ENCODE measurements around the gene CEP126. TPM values are rescaled to one million over a fixed set of nuclear protein-coding genes. Genes with fewer than 3 reads are reported as not detected.

CEP126 gene
- total and polyA plus RNA-seq, 2 of the 13 experiments (the other 11 are each of a cell fraction or from before 2014, with no cell fraction given): 1.4 to 1.7 TPM

DNA sequence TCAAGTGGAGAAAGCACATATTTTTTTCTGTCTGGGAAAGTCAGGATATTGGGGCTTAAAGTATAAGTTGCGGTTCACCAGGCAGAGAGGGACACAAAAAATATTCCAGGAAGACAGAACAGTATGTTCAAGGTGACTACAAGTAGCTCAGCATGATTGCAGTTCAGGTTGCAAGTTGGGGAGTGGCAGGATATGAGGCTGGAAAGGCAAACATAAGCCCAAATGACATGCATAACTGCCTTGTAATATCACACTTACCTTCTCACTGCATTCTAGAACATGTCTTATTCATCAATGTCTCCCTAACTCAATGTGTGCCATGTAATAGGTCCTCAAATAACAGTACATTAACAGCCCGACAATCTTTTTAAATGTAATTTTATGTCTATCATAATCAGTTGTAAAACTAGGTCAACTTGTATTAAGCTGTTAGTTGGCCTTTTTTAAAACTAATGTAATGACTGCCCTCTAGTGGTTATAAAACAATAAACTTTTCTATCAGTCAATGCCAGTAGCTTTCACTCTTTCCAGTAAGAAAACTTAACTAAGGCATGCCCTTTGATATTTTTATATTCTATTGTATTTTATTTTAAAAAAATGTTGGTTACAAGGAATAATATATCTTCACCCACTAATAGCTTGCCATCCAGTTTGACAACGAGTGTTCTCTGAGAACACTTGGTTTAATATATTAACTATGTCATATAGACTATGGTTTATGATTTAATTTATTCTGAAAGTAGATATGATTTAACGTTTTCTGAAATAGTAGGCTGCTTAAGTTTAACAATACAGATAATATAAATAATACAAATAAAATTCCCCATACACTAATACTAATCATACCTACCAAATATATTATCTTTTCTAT, 93.0 kb downstream of the CEP126 start (continued):
- TF ChIP-seq KDM4B (CRISPR knock-in tag; IDR thresholded peaks at IDR 0.05): no peak
- TF ChIP-seq, protein P1, sequence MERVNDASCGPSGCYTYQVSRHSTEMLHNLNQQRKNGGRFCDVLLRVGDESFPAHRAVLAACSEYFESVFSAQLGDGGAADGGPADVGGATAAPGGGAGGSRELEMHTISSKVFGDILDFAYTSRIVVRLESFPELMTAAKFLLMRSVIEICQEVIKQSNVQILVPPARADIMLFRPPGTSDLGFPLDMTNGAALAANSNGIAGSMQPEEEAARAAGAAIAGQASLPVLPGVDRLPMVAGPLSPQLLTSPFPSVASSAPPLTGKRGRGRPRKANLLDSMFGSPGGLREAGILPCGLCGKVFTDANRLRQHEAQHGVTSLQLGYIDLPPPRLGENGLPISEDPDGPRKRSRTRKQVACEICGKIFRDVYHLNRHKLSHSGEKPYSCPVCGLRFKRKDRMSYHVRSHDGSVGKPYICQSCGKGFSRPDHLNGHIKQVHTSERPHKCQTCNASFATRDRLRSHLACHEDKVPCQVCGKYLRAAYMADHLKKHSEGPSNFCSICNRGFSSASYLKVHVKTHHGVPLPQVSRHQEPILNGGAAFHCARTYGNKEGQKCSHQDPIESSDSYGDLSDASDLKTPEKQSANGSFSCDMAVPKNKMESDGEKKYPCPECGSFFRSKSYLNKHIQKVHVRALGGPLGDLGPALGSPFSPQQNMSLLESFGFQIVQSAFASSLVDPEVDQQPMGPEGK (CRISPR knock-in tag; IDR thresholded peaks at IDR 0.05): 0 out of 2 replicates have a peak, but pooled peaks have one; percentile 24
- TF ChIP-seq, protein P2, sequence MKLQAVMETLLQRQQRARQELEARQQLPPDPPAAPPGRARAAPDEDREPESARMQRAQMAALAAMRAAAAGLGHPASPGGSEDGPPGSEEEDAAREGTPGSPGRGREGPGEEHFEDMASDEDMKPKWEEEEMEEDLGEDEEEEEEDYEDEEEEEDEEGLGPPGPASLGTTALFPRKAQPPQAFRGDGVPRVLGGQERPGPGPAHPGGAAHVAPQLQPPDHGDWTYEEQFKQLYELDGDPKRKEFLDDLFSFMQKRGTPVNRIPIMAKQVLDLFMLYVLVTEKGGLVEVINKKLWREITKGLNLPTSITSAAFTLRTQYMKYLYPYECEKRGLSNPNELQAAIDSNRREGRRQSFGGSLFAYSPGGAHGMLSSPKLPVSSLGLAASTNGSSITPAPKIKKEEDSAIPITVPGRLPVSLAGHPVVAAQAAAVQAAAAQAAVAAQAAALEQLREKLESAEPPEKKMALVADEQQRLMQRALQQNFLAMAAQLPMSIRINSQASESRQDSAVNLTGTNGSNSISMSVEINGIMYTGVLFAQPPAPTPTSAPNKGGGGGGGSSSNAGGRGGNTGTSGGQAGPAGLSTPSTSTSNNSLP (IDR thresholded peaks at IDR 0.05; ENCODE audit: low read depth, low read length): peak; percentile 60
- TF ChIP-seq, protein P3, sequence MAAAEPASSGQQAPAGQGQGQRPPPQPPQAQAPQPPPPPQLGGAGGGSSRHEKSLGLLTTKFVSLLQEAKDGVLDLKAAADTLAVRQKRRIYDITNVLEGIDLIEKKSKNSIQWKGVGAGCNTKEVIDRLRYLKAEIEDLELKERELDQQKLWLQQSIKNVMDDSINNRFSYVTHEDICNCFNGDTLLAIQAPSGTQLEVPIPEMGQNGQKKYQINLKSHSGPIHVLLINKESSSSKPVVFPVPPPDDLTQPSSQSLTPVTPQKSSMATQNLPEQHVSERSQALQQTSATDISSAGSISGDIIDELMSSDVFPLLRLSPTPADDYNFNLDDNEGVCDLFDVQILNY (CRISPR knock-in tag; conservative IDR thresholded peaks at IDR 0.05): no peak
- peak; percentile 65 for TF ChIP-seq HDAC2 (CRISPR knock-in tag; IDR thresholded peaks at IDR 0.05)
- TF ChIP-seq, protein P4, sequence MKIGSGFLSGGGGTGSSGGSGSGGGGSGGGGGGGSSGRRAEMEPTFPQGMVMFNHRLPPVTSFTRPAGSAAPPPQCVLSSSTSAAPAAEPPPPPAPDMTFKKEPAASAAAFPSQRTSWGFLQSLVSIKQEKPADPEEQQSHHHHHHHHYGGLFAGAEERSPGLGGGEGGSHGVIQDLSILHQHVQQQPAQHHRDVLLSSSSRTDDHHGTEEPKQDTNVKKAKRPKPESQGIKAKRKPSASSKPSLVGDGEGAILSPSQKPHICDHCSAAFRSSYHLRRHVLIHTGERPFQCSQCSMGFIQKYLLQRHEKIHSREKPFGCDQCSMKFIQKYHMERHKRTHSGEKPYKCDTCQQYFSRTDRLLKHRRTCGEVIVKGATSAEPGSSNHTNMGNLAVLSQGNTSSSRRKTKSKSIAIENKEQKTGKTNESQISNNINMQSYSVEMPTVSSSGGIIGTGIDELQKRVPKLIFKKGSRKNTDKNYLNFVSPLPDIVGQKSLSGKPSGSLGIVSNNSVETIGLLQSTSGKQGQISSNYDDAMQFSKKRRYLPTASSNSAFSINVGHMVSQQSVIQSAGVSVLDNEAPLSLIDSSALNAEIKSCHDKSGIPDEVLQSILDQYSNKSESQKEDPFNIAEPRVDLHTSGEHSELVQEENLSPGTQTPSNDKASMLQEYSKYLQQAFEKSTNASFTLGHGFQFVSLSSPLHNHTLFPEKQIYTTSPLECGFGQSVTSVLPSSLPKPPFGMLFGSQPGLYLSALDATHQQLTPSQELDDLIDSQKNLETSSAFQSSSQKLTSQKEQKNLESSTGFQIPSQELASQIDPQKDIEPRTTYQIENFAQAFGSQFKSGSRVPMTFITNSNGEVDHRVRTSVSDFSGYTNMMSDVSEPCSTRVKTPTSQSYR (CRISPR knock-in tag; IDR thresholded peaks at IDR 0.05; ENCODE audit: borderline replicate concordance): no peak
- TF ChIP-seq DNMT3B (CRISPR knock-in tag; conservative IDR thresholded peaks at IDR 0.05): no peak
- TF ChIP-seq ZSCAN21 (CRISPR knock-in tag; IDR thresholded peaks at IDR 0.05; ENCODE audit: borderline replicate concordance): no peak
- no peak for TF ChIP-seq ZNF207 (IDR thresholded peaks at IDR 0.05; ENCODE audit: borderline replicate concordance)
- TF ChIP-seq, protein P5, sequence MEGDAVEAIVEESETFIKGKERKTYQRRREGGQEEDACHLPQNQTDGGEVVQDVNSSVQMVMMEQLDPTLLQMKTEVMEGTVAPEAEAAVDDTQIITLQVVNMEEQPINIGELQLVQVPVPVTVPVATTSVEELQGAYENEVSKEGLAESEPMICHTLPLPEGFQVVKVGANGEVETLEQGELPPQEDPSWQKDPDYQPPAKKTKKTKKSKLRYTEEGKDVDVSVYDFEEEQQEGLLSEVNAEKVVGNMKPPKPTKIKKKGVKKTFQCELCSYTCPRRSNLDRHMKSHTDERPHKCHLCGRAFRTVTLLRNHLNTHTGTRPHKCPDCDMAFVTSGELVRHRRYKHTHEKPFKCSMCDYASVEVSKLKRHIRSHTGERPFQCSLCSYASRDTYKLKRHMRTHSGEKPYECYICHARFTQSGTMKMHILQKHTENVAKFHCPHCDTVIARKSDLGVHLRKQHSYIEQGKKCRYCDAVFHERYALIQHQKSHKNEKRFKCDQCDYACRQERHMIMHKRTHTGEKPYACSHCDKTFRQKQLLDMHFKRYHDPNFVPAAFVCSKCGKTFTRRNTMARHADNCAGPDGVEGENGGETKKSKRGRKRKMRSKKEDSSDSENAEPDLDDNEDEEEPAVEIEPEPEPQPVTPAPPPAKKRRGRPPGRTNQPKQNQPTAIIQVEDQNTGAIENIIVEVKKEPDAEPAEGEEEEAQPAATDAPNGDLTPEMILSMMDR (CRISPR knock-in tag; IDR thresholded peaks at IDR 0.05): peak; percentile 68
- TF ChIP-seq, protein P6, sequence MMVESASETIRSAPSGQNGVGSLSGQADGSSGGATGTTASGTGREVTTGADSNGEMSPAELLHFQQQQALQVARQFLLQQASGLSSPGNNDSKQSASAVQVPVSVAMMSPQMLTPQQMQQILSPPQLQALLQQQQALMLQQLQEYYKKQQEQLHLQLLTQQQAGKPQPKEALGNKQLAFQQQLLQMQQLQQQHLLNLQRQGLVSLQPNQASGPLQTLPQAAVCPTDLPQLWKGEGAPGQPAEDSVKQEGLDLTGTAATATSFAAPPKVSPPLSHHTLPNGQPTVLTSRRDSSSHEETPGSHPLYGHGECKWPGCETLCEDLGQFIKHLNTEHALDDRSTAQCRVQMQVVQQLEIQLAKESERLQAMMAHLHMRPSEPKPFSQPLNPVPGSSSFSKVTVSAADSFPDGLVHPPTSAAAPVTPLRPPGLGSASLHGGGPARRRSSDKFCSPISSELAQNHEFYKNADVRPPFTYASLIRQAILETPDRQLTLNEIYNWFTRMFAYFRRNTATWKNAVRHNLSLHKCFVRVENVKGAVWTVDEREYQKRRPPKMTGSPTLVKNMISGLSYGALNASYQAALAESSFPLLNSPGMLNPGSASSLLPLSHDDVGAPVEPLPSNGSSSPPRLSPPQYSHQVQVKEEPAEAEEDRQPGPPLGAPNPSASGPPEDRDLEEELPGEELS (CRISPR knock-in tag; IDR thresholded peaks at IDR 0.05): peak; percentile 54
- TF ChIP-seq RBFOX2 (IDR thresholded peaks at IDR 0.05; ENCODE audit: low read depth, low read length): no peak

All from HepG2 (cell line).